ENCODE data around the gene KRT32.

The KRT32 gene

GRCh38 chr17:41492351-41492750 is 25.2 kb upstream of the KRT32 start:
- no peak for DNase-seq

- no peak for DNase-seq
These were observed 24.3 kb upstream of the KRT32 start for GRCh38 chr17:41491476-41491875.

GRCh38 chr17:41490000-41490990 is 23.1 kb upstream of the KRT32 start:
- no peak for DNase-seq

GRCh38 chr17:41489531-41489930 is 22.3 kb upstream of the KRT32 start, which contains the start of gene KRT36:
Gene KRT36, minus strand, starts transcription at chr17:41489910. Its CDS starts 46 bp downstream, at chr17:41489864.
- DNase-seq = no peak

- DNase-seq = no peak
These were observed 19.8 kb upstream of the KRT32 start for GRCh38 chr17:41486809-41487530.

- no peak for DNase-seq
These were observed 19.1 kb upstream of the KRT32 start for GRCh38 chr17:41486316-41486715.

- DNase-seq = no peak
These were observed 18.0 kb upstream of the KRT32 start for GRCh38 chr17:41484920-41485904.

- no peak for DNase-seq
These were observed 17.0 kb upstream of the KRT32 start for GRCh38 chr17:41483991-41484826.

GRCh38 chr17:41483531-41483930 is 16.3 kb upstream of the KRT32 start:
- no peak for DNase-seq

GRCh38 chr17:41481036-41481435 is 13.8 kb upstream of the KRT32 start, which contains the start of gene KRT35:
Gene KRT35, minus strand, starts transcription at chr17:41481151. Its CDS starts 54 bp downstream, at chr17:41481097.
- DNase-seq = no peak

GRCh38 chr17:41480581-41480980 is 13.4 kb upstream of the KRT32 start:
- no peak for DNase-seq

- DNase-seq = no peak
These were observed 12.9 kb upstream of the KRT32 start for GRCh38 chr17:41480136-41480535.

GRCh38 chr17:41478237-41478636 is 11.1 kb upstream of the KRT32 start:
- DNase-seq = no peak

- no peak for DNase-seq
These were observed 10.0 kb upstream of the KRT32 start for GRCh38 chr17:41476866-41477815.

GRCh38 chr17:41475421-41475820 is 8.2 kb upstream of the KRT32 start:
- no peak for DNase-seq

- no peak for DNase-seq
These were observed 7.7 kb upstream of the KRT32 start for GRCh38 chr17:41474863-41475262.

GRCh38 chr17:41468346-41468745 is 1.2 kb upstream of the KRT32 start:
- DNase-seq = no peak

GRCh38 chr17:41467561-41467960 is 375 bp upstream of the KRT32 start:
- no peak for DNase-seq

GRCh38 chr17:41464682-41465081 is 2.5 kb downstream of the KRT32 start:
- no peak for DNase-seq

GRCh38 chr17:41464173-41464572 is 3.0 kb downstream of the KRT32 start:
- no peak for DNase-seq

All from NCI-H2107 (cell line).